ENCODE results near the gene HIVEP3. TPM values are rescaled to one million over a fixed set of nuclear protein-coding genes. Genes with fewer than 3 reads are reported as not detected.

Gene HIVEP3
- total and polyA plus RNA-seq, 3 donors from 2014 or later: 4.8 to 7.3 (median 7.2) TPM

- Histone ChIP-seq H3K4me1 (peaks cover 9% of the 10 kb centered on the region), H3K27ac (no peak overlapping the region), H3K36me3 (ENCODE audit: low read depth, missing control alignments) (no peaks in the 10 kb centered on the region), H3K9me3 (no peaks in the 10 kb centered on the region), H3K4me3 (no peak overlapping the region), H3K27me3 (no peaks in the 10 kb centered on the region)
- TF ChIP-seq CTCF (IDR thresholded peaks at IDR 0.05): no peak
- 85 to 92% methylated on average over 9 to 15 of the region's 15 CpGs for WGBS, 2 donors
- intact Hi-C loops (cut with DNase I; ENCODE audit: low total_unique reads): no loop called here
- no peak for DNase-seq
These were observed 397.6 kb downstream of the HIVEP3 start for GRCh38 chr1:41520951-41521752.

- H3K4me3 ChIP-seq: no peak overlapping the region
- TF ChIP-seq CTCF (IDR thresholded peaks at IDR 0.05): no peak
- no peak for TF ChIP-seq POLR2A (IDR thresholded peaks at IDR 0.05)
- H3K27ac ChIP-seq: no peak overlapping the region
- peaks cover 13% of the 10 kb centered on the region for H3K4me1 ChIP-seq
- intact Hi-C loops (cut with DNase I; ENCODE audit: low total_unique reads): no loop called here
- no peak for DNase-seq
- H3K9me3 ChIP-seq: no peaks in the 10 kb centered on the region
- H3K36me3 ChIP-seq (ENCODE audit: low read depth, missing control alignments): no peaks in the 10 kb centered on the region
- H3K27me3 ChIP-seq: no peaks in the 10 kb centered on the region
- WGBS, 2 donors: 96% methylated on average over 4 to 5 of the region's 5 CpGs
These were observed 399.1 kb downstream of the HIVEP3 start for GRCh38 chr1:41519667-41520066.

- TF ChIP-seq CTCF (IDR thresholded peaks at IDR 0.05): no peak
- TF ChIP-seq POLR2A (IDR thresholded peaks at IDR 0.05): no peak
- 87 to 89% methylated on average over 3 to 5 of the region's 5 CpGs for WGBS, 2 donors
- no peak overlapping the region for H3K27ac ChIP-seq
These were observed 400.3 kb downstream of the HIVEP3 start for GRCh38 chr1:41518471-41518870.

GRCh38 chr1:41517062-41517438 is 401.7 kb downstream of the HIVEP3 start:
- intact Hi-C loops (cut with DNase I; ENCODE audit: low total_unique reads): no loop called here
- peak overlapping the region in 1 of 2 donors; percentile 62 for H3K4me3 ChIP-seq
- no peak overlapping the region for H3K27ac ChIP-seq
- no peak for TF ChIP-seq POLR2A (IDR thresholded peaks at IDR 0.05)
- no peak for TF ChIP-seq CTCF (IDR thresholded peaks at IDR 0.05)
- no peaks in the 10 kb centered on the region for H3K27me3 ChIP-seq
- H3K4me1 ChIP-seq: peaks cover 13% of the 10 kb centered on the region
- H3K36me3 ChIP-seq (ENCODE audit: low read depth, missing control alignments): no peaks in the 10 kb centered on the region
- WGBS, 2 donors: 33% methylated on average over 3 of the region's 3 CpGs; no CpG with 5 or more reads in 1 of the 2 donors
- no peak for DNase-seq
- H3K9me3 ChIP-seq: no peaks in the 10 kb centered on the region

More at GRCh38 chr1:41518471-41518870, 400.3 kb downstream of the HIVEP3 start:
- DNase-seq: no peak
- intact Hi-C loops (cut with DNase I; ENCODE audit: low total_unique reads): no loop called here
- H3K9me3 ChIP-seq: no peaks in the 10 kb centered on the region
- no peaks in the 10 kb centered on the region for H3K36me3 ChIP-seq (ENCODE audit: low read depth, missing control alignments)
- no peaks in the 10 kb centered on the region for H3K27me3 ChIP-seq
- H3K4me3 ChIP-seq: no peak overlapping the region
- H3K4me1 ChIP-seq: peaks cover 13% of the 10 kb centered on the region
